Activated CD4-positive, alpha-beta T cell treated with anti-CD3 and anti-CD28 coated beads for 1 hour (primary cell): ENCODE measurements around the gene TMEM218.
A peak's percentile ranks its signal among the peaks of the same experiment; 100 is the strongest.

Source experiments
- DNase-seq: peaks from one replicate; pipeline ENCODE4 v3.0.0-alpha.2; 2020

TMEM218 gene

GRCh38 chr11:125088576-125089455 lies 22.6 kb downstream of the TMEM218 start:
- no peak for DNase-seq

GRCh38 chr11:125088123-125088522 lies 23.3 kb downstream of the TMEM218 start:
- DNase-seq: no peak

- peak; percentile 2 for DNase-seq
Observed at GRCh38 chr11:125086633-125087296, 24.7 kb downstream of the TMEM218 start.

GRCh38 chr11:125085301-125086081 lies 25.9 kb downstream of the TMEM218 start:
- peak; percentile 4 for DNase-seq

- peak; percentile 6 for DNase-seq
Observed at GRCh38 chr11:125084761-125085231, 26.6 kb downstream of the TMEM218 start.

- peak; percentile 6 for DNase-seq
Observed at GRCh38 chr11:125084057-125084416, 27.4 kb downstream of the TMEM218 start.

- peak; percentile 0 for DNase-seq
Observed at GRCh38 chr11:125083312-125084056, 27.9 kb downstream of the TMEM218 start.

- peak; percentile 3 for DNase-seq
Observed at GRCh38 chr11:125082611-125083311, 28.7 kb downstream of the TMEM218 start.

- no peak for DNase-seq
Observed at GRCh38 chr11:125082040-125082439, 29.4 kb downstream of the TMEM218 start.

GRCh38 chr11:125081098-125081798 lies 30.2 kb downstream of the TMEM218 start:
- peak; percentile 3 for DNase-seq

- no peak for DNase-seq
Observed at GRCh38 chr11:125080531-125080911, 30.9 kb downstream of the TMEM218 start.

- peak; percentile 3 for DNase-seq
Observed at GRCh38 chr11:125079878-125080530, 31.4 kb downstream of the TMEM218 start.

GRCh38 chr11:125079151-125079877 lies 32.1 kb downstream of the TMEM218 start:
- DNase-seq: no peak

GRCh38 chr11:125078516-125079140 lies 32.8 kb downstream of the TMEM218 start:
- DNase-seq: peak; percentile 2

- DNase-seq: peak; percentile 1
Observed at GRCh38 chr11:125078016-125078415, 33.4 kb downstream of the TMEM218 start.

GRCh38 chr11:125076378-125076945 lies 35.0 kb downstream of the TMEM218 start:
- no peak for DNase-seq

- no peak for DNase-seq
Observed at GRCh38 chr11:125075900-125076317, 35.5 kb downstream of the TMEM218 start.

- no peak for DNase-seq
Observed at GRCh38 chr11:125075242-125075625, 36.2 kb downstream of the TMEM218 start.
